ENCODE results near the gene TLL2.

- no peak for TF ChIP-seq CREB1 (IDR thresholded peaks at IDR 0.05; ENCODE audit: low read depth)
- TF ChIP-seq EP300 (IDR thresholded peaks at IDR 0.05; ENCODE audit: borderline replicate concordance), result no peak
- no peak for TF ChIP-seq RAD21 (IDR thresholded peaks at IDR 0.05; ENCODE audit: low read depth)
- TF ChIP-seq, protein P1, sequence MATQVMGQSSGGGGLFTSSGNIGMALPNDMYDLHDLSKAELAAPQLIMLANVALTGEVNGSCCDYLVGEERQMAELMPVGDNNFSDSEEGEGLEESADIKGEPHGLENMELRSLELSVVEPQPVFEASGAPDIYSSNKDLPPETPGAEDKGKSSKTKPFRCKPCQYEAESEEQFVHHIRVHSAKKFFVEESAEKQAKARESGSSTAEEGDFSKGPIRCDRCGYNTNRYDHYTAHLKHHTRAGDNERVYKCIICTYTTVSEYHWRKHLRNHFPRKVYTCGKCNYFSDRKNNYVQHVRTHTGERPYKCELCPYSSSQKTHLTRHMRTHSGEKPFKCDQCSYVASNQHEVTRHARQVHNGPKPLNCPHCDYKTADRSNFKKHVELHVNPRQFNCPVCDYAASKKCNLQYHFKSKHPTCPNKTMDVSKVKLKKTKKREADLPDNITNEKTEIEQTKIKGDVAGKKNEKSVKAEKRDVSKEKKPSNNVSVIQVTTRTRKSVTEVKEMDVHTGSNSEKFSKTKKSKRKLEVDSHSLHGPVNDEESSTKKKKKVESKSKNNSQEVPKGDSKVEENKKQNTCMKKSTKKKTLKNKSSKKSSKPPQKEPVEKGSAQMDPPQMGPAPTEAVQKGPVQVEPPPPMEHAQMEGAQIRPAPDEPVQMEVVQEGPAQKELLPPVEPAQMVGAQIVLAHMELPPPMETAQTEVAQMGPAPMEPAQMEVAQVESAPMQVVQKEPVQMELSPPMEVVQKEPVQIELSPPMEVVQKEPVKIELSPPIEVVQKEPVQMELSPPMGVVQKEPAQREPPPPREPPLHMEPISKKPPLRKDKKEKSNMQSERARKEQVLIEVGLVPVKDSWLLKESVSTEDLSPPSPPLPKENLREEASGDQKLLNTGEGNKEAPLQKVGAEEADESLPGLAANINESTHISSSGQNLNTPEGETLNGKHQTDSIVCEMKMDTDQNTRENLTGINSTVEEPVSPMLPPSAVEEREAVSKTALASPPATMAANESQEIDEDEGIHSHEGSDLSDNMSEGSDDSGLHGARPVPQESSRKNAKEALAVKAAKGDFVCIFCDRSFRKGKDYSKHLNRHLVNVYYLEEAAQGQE (IDR thresholded peaks at IDR 0.05; ENCODE audit: low read depth), result no peak
- TF ChIP-seq, protein P2, sequence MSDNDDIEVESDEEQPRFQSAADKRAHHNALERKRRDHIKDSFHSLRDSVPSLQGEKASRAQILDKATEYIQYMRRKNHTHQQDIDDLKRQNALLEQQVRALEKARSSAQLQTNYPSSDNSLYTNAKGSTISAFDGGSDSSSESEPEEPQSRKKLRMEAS (IDR thresholded peaks at IDR 0.05), result no peak
- TF ChIP-seq YY1 (IDR thresholded peaks at IDR 0.05; ENCODE audit: low read depth), result no peak
- TF ChIP-seq USF1 (IDR thresholded peaks at IDR 0.05), result no peak
- no peak for TF ChIP-seq TAF1 (IDR thresholded peaks at IDR 0.05; ENCODE audit: low read depth)
- no peak for TF ChIP-seq NFIC (IDR thresholded peaks at IDR 0.05)
- no peak for TF ChIP-seq FOXM1 (IDR thresholded peaks at IDR 0.05; ENCODE audit: borderline replicate concordance, low read depth)
Measured at GRCh38 chr10:96500519-96500918, 13.2 kb downstream of the TLL2 start.
